ENCODE measurements around the gene VWF. TPM values are rescaled to one million over a fixed set of nuclear protein-coding genes. Genes with fewer than 3 reads are reported as not detected.

Gene VWF
- total and polyA plus RNA-seq, 2 of the 4 experiments (the other 2 are of a cell fraction) = under 0.01 to 0.09 TPM

GRCh38 chr12:6056406-6057240 is 67.8 kb downstream of the VWF start:
- dilution Hi-C loops (cut with HindIII; ENCODE audit: low sequenced_read_pairs, unreplicated experiment) = no loop called here
- CTCF ChIA-PET = interaction anchor here (1.2 kb wide), 1 partner anchor 137 kb away, joined by 3 read pairs; no protein-coding TSS in a partner anchor

More at GRCh38 chr12:6056406-6057240, 67.8 kb downstream of the VWF start:
- no peak overlapping the region for H3K9ac ChIP-seq (ENCODE audit: low read depth, low read length)
- H3K79me1 ChIP-seq (ENCODE audit: low read depth in 1 of 2, low read length in 2 of 2) = no peaks in the 10 kb centered on the region
- peaks cover 8% of the 10 kb centered on the region; the same call in 1 of the 2 replicates for H3K9me1 ChIP-seq (ENCODE audit: insufficient read depth, low read length)
- peak overlapping the region in 1 of 2 experiments; percentile 17; a peak in 1 of 4 replicates for H4K8ac ChIP-seq (ENCODE audit: low read depth in 2 of 2, low read length in 2 of 2)
- H4K91ac ChIP-seq (ENCODE audit: insufficient read depth, low read depth, low read length) = no peak overlapping the region
- no peaks in the 10 kb centered on the region for H3K36me3 ChIP-seq (ENCODE audit: control insufficient read depth, insufficient read depth, low read length)
- no peak overlapping the region for H3K56ac ChIP-seq (ENCODE audit: extremely low read depth, insufficient read depth, low read length)
- 0 out of 2 replicates have a peak overlapping the region, but pooled peaks have one; percentile 18 for H2AK5ac ChIP-seq (ENCODE audit: low read depth, low read length)
- H3K9me3 ChIP-seq (ENCODE audit: control insufficient read depth, insufficient read depth, low read length) = no peaks in the 10 kb centered on the region
- peaks cover 17% of the 10 kb centered on the region for H3K4me1 ChIP-seq (ENCODE audit: control insufficient read depth, insufficient read depth, low read length)
- no peak overlapping the region for H3K4me3 ChIP-seq (ENCODE audit: insufficient read depth, low read depth, low read length)
- no peak overlapping the region for H2BK120ac ChIP-seq (ENCODE audit: low read depth, low read length)
- no peak overlapping the region for H3K4ac ChIP-seq (ENCODE audit: low read depth, low read length)
- no peak overlapping the region for H4K5ac ChIP-seq (ENCODE audit: low read depth, low read length)
- TF ChIP-seq RFX5 (IDR thresholded peaks at IDR 0.05; ENCODE audit: low read depth, low read length) = no peak
- TF ChIP-seq CHD1 (IDR thresholded peaks at IDR 0.05; ENCODE audit: low read depth, low read length) = no peak
- no peak for TF ChIP-seq POLR2A (IDR thresholded peaks at IDR 0.05; ENCODE audit: low read depth, low read length)
- TF ChIP-seq FOS (IDR thresholded peaks at IDR 0.05; ENCODE audit: low read depth, low read length) = no peak
- TF ChIP-seq ELK1 (IDR thresholded peaks at IDR 0.05; ENCODE audit: borderline replicate concordance, low read depth, low read length) = no peak
- TF ChIP-seq USF2 (IDR thresholded peaks at IDR 0.05; ENCODE audit: low read depth, low read length) = no peak
- TF ChIP-seq NFE2L2 (IDR thresholded peaks at IDR 0.05; ENCODE audit: low read depth, low read length) = no peak
- TF ChIP-seq MAFK (IDR thresholded peaks at IDR 0.05; ENCODE audit: low read depth, low read length) = no peak
- TF ChIP-seq RAD21 (IDR thresholded peaks at IDR 0.05; ENCODE audit: low read length) = no peak
- TF ChIP-seq MXI1 (IDR thresholded peaks at IDR 0.05; ENCODE audit: borderline replicate concordance, low read depth, low read length) = no peak
- H3K27ac ChIP-seq (ENCODE audit: insufficient read depth, low read length) = no peak overlapping the region
- no TSS peak for BruUV-seq (replicated peaks)
- no peak overlapping the region for H2BK15ac ChIP-seq (ENCODE audit: low read depth, low read length)
- peak overlapping the region; percentile 9 for H2AFZ ChIP-seq (replicated peaks; ENCODE audit: low read length, poor library complexity)
- intact Hi-C loops (cut with micrococcal nuclease) = no loop called here
- H3K23ac ChIP-seq (ENCODE audit: low read depth, low read length) = no peak overlapping the region
- H3K18ac ChIP-seq (ENCODE audit: low read depth, low read length) = no peak overlapping the region
- H3K4me2 ChIP-seq (ENCODE audit: low read depth, low read length) = no peak overlapping the region
- in situ Hi-C loops (cut with MboI; ENCODE audit: low sequenced_read_pairs) = no loop called here
- H3K27me3 ChIP-seq (ENCODE audit: control insufficient read depth, insufficient read depth, low read length) = no peaks in the 10 kb centered on the region
- H2AK9ac ChIP-seq (replicated peaks; ENCODE audit: low read depth, low read length, poor library complexity) = no peak overlapping the region
- H4K20me1 ChIP-seq (ENCODE audit: insufficient read depth, low read length) = no peaks in the 10 kb centered on the region
- ATAC-seq (ENCODE audit: low read depth) = no peak
- H3K14ac ChIP-seq (replicated peaks; ENCODE audit: low read depth, low read length) = no peak overlapping the region
- DNase-seq = no peak
- no peak overlapping the region for H2BK5ac ChIP-seq (ENCODE audit: low read depth, low read length, poor library complexity, severe bottlenecking)
- no peak overlapping the region for H2BK20ac ChIP-seq (ENCODE audit: low read depth, low read length)
- 53% methylated on average over 24 of the region's 58 CpGs; no CpG with 5 or more reads in 1 of the 2 experiments for WGBS, 2 experiments (ENCODE audit: extremely low coverage in 2 of 2, insufficient read length in 1 of 2)
- POLR2A ChIA-PET (ENCODE audit: unreplicated experiment) = no interaction called here

All from IMR-90 (cell line).